Measurements from ENCODE around the gene PDGFB. TPM values are rescaled to one million over a fixed set of nuclear protein-coding genes. Genes with fewer than 3 reads are reported as not detected.

The PDGFB gene
- total and polyA plus RNA-seq, 2 of the 4 experiments (the other 2 are of a cell fraction) = 0.07 TPM; not detected in 1

- peak overlapping the region; percentile 61; the same call in 1 of the 2 replicates for H3K18ac ChIP-seq (ENCODE audit: low read depth, low read length)
- 0 out of 2 replicates have a peak, but pooled peaks cover 2% of the 10 kb centered on the region for H3K9me3 ChIP-seq (ENCODE audit: control insufficient read depth, insufficient read depth, low read length)
- H2BK20ac ChIP-seq (ENCODE audit: low read depth, low read length) = peak overlapping the region; percentile 93
- ChIA-PET CTCF (interaction anchor here (1.0 kb wide), 1 partner anchor 8 kb away, joined by 3 read pairs; no protein-coding TSS in a partner anchor), POLR2A (ENCODE audit: unreplicated experiment) (no interaction called here)
- DNase-seq = peak; percentile 92
- no peak overlapping the region for H3K27ac ChIP-seq (ENCODE audit: insufficient read depth, low read length)
- H2BK5ac ChIP-seq (ENCODE audit: low read depth, low read length, poor library complexity, severe bottlenecking) = peak overlapping the region; percentile 65
- H3K4me2 ChIP-seq (ENCODE audit: low read depth, low read length) = no peak overlapping the region; the same call in 1 of the 2 replicates
- H2AK5ac ChIP-seq (ENCODE audit: low read depth, low read length) = peak overlapping the region; percentile 95; the same call in 1 of the 2 replicates
- intact Hi-C loops (cut with micrococcal nuclease) = no loop called here
- H4K20me1 ChIP-seq (ENCODE audit: insufficient read depth, low read length) = peaks cover 8% of the 10 kb centered on the region
- H2AFZ ChIP-seq (replicated peaks; ENCODE audit: low read length, poor library complexity) = no peak overlapping the region
- H4K5ac ChIP-seq (ENCODE audit: low read depth, low read length) = no peak overlapping the region
- no peak overlapping the region for H3K9ac ChIP-seq (ENCODE audit: low read depth, low read length)
- peak overlapping the region; percentile 50; the same call in 1 of the 2 replicates for H3K23ac ChIP-seq (ENCODE audit: low read depth, low read length)
- peak overlapping the region; percentile 90 for H2BK120ac ChIP-seq (ENCODE audit: low read depth, low read length)
- peak overlapping the region; percentile 89; the same call in 1 of the 3 replicates for H2BK15ac ChIP-seq (ENCODE audit: low read depth, low read length)
- peak overlapping the region; percentile 16; the same call in 1 of the 2 replicates for H3K56ac ChIP-seq (ENCODE audit: extremely low read depth, insufficient read depth, low read length)
- no peaks in the 10 kb centered on the region for H3K36me3 ChIP-seq (ENCODE audit: control insufficient read depth, insufficient read depth, low read length)
- peak overlapping the region; percentile 88 for H3K14ac ChIP-seq (replicated peaks; ENCODE audit: low read depth, low read length)
- dilution Hi-C loops (cut with HindIII; ENCODE audit: low sequenced_read_pairs, unreplicated experiment) = no loop called here
- peaks cover 10% of the 10 kb centered on the region for H3K4me1 ChIP-seq (ENCODE audit: control insufficient read depth, insufficient read depth, low read length)
- H3K27me3 ChIP-seq (ENCODE audit: control insufficient read depth, insufficient read depth, low read length) = no peaks in the 10 kb centered on the region
- no TSS peak for BruUV-seq (replicated peaks)
- WGBS, 2 experiments (ENCODE audit: extremely low coverage in 2 of 2, insufficient read length in 1 of 2) = no CpG with 5 or more reads among the region's 6 CpGs
- peak; percentile 89 for ATAC-seq (ENCODE audit: low read depth)
- H3K79me1 ChIP-seq (ENCODE audit: low read depth in 1 of 2, low read length in 2 of 2) = peaks cover 0 to 9% of the 10 kb centered on the region in 2 experiments; a peak in 1 of 4 replicates
- peak overlapping the region; percentile 43; the same call in 1 of the 2 replicates for H4K91ac ChIP-seq (ENCODE audit: insufficient read depth, low read depth, low read length)
- H3K9me1 ChIP-seq (ENCODE audit: insufficient read depth, low read length) = peaks cover 16% of the 10 kb centered on the region
- in situ Hi-C loops (cut with MboI; ENCODE audit: low sequenced_read_pairs) = no loop called here
- H3K4me3 ChIP-seq (ENCODE audit: insufficient read depth, low read depth, low read length) = no peak overlapping the region
- peak overlapping the region; percentile 15 to 79; a peak in 2 of 4 replicates for H4K8ac ChIP-seq (ENCODE audit: low read depth in 2 of 2, low read length in 2 of 2)
- H3K4ac ChIP-seq (ENCODE audit: low read depth, low read length) = peak overlapping the region; percentile 82
- H2AK9ac ChIP-seq (replicated peaks; ENCODE audit: low read depth, low read length, poor library complexity) = peak overlapping the region; percentile 17
- TF ChIP-seq RFX5 (IDR thresholded peaks at IDR 0.05; ENCODE audit: low read depth, low read length) (no peak), SMC3 (IDR thresholded peaks at IDR 0.05; ENCODE audit: low read depth, low read length) (no peak), MXI1 (IDR thresholded peaks at IDR 0.05; ENCODE audit: borderline replicate concordance, low read depth, low read length) (no peak), CHD1 (IDR thresholded peaks at IDR 0.05; ENCODE audit: low read depth, low read length) (no peak), RAD21 (IDR thresholded peaks at IDR 0.05; ENCODE audit: low read length) (no peak), NFE2L2 (IDR thresholded peaks at IDR 0.05; ENCODE audit: low read depth, low read length) (no peak), MAZ (IDR thresholded peaks at IDR 0.05; ENCODE audit: borderline replicate concordance, low read depth, low read length) (no peak), USF2 (IDR thresholded peaks at IDR 0.05; ENCODE audit: low read depth, low read length) (no peak), RCOR1 (IDR thresholded peaks at IDR 0.05; ENCODE audit: insufficient replicate concordance, low read length) (peak; percentile 80), MAFK (IDR thresholded peaks at IDR 0.05; ENCODE audit: low read depth, low read length) (0 out of 2 replicates have a peak, but pooled peaks have one; percentile 1), BHLHE40 (IDR thresholded peaks at IDR 0.05; ENCODE audit: low read depth, low read length) (no peak), CEBPB (IDR thresholded peaks at IDR 0.05; ENCODE audit: low read depth, low read length) (peak; percentile 80), FOS (IDR thresholded peaks at IDR 0.05; ENCODE audit: low read depth, low read length) (peak; percentile 57; the same call in 1 of the 2 replicates), ELK1 (IDR thresholded peaks at IDR 0.05; ENCODE audit: borderline replicate concordance, low read depth, low read length) (no peak)
- TF ChIP-seq, protein P1, sequence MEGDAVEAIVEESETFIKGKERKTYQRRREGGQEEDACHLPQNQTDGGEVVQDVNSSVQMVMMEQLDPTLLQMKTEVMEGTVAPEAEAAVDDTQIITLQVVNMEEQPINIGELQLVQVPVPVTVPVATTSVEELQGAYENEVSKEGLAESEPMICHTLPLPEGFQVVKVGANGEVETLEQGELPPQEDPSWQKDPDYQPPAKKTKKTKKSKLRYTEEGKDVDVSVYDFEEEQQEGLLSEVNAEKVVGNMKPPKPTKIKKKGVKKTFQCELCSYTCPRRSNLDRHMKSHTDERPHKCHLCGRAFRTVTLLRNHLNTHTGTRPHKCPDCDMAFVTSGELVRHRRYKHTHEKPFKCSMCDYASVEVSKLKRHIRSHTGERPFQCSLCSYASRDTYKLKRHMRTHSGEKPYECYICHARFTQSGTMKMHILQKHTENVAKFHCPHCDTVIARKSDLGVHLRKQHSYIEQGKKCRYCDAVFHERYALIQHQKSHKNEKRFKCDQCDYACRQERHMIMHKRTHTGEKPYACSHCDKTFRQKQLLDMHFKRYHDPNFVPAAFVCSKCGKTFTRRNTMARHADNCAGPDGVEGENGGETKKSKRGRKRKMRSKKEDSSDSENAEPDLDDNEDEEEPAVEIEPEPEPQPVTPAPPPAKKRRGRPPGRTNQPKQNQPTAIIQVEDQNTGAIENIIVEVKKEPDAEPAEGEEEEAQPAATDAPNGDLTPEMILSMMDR (conservative IDR thresholded peaks at IDR 0.05; ENCODE audit: low read depth, low read length) = no peak
These were observed 32.4 kb upstream of the PDGFB start for GRCh38 chr22:39277142-39277607.

All from IMR-90 (cell line).